Measurements from ENCODE around the gene RGS11. TPM values are rescaled to one million over a fixed set of nuclear protein-coding genes. Genes with fewer than 3 reads are reported as not detected.

Gene RGS11
- total RNA-seq, 1 experiment from 2014 or later: not detected

DNA sequence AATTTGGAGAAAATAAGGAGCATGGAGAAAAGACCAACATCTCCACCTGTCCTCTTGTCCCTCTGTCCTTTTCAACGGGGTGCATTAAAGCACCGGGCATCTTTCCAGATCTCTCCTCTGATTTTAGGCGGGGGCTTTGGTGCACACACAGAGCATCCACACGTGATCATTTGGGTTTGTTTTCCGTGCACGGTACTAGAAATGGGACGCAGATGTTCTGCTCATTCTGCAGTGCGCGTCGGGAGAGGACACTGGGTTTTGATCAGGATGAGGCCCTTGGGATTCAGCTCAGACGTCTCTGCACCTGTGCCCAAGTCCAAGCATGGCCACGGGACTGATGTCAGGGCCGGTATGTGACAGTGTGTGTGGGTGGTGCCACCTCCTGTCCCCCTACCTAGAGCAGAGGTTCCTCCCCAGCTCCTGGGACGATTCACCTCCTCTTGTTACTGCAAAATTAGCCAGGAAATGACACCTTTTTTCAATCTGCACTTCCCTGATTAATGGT is 39.1 kb upstream of the RGS11 start:
- peaks cover 6% of the 10 kb centered on the region for H3K36me3 ChIP-seq (ENCODE audit: insufficient read depth, low read length, poor library complexity, severe bottlenecking)
- ChIA-PET CTCF (interaction anchor here (0.6 kb wide), 1 partner anchor 165 kb away, joined by 5 read pairs; no protein-coding TSS in a partner anchor), POLR2A (ENCODE audit: low non-redundant PET) (no interaction called here)
- no peaks in the 10 kb centered on the region for H3K9me3 ChIP-seq (ENCODE audit: low read depth, low read length, poor library complexity, severe bottlenecking)
- no peaks in the 10 kb centered on the region for H3K27me3 ChIP-seq (replicated peaks; ENCODE audit: insufficient read depth, low read depth, low read length, poor library complexity)
- no peak for TF ChIP-seq EZH2 (IDR thresholded peaks at IDR 0.05; ENCODE audit: borderline replicate concordance, low read depth, low read length, poor library complexity, severe bottlenecking)
- TF ChIP-seq, protein P1, sequence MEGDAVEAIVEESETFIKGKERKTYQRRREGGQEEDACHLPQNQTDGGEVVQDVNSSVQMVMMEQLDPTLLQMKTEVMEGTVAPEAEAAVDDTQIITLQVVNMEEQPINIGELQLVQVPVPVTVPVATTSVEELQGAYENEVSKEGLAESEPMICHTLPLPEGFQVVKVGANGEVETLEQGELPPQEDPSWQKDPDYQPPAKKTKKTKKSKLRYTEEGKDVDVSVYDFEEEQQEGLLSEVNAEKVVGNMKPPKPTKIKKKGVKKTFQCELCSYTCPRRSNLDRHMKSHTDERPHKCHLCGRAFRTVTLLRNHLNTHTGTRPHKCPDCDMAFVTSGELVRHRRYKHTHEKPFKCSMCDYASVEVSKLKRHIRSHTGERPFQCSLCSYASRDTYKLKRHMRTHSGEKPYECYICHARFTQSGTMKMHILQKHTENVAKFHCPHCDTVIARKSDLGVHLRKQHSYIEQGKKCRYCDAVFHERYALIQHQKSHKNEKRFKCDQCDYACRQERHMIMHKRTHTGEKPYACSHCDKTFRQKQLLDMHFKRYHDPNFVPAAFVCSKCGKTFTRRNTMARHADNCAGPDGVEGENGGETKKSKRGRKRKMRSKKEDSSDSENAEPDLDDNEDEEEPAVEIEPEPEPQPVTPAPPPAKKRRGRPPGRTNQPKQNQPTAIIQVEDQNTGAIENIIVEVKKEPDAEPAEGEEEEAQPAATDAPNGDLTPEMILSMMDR (conservative IDR thresholded peaks at IDR 0.05; ENCODE audit: low read depth, low read length): no peak
- no peak for DNase-seq (ENCODE audit: low spot score)
- intact Hi-C loops (cut with micrococcal nuclease; ENCODE audit: unreplicated experiment): no loop called here
- H3K4me3 ChIP-seq (ENCODE audit: low read depth, low read length, poor library complexity, severe bottlenecking): no peak overlapping the region
- no peak overlapping the region for H3K27ac ChIP-seq (ENCODE audit: low read depth, low read length, poor library complexity, severe bottlenecking)
- BruUV-seq (replicated peaks): no TSS peak
- H3K4me1 ChIP-seq (ENCODE audit: insufficient read depth, low read length, poor library complexity, severe bottlenecking): no peaks in the 10 kb centered on the region

DNA sequence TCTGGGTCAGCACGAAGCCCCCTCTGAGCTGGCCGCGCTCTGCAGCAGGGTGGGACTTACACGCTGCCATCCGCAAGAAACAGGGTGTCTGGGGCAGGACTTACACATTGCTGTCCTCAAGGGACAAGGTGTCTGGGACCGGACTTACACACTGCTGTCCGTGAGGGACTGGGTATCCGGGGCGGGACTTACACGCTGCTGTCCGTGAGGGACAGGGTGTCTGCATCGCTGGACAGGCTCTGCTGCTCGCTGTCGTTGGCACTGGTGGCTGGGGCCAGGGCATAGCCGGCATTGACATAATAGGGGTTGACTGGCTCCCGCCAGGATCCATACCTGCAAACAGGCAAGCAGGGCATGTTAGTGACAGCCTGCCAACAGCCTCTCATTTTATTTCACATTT is 38.6 kb upstream of the RGS11 start:
- intact Hi-C loops (cut with micrococcal nuclease; ENCODE audit: unreplicated experiment): no loop called here

DNA sequence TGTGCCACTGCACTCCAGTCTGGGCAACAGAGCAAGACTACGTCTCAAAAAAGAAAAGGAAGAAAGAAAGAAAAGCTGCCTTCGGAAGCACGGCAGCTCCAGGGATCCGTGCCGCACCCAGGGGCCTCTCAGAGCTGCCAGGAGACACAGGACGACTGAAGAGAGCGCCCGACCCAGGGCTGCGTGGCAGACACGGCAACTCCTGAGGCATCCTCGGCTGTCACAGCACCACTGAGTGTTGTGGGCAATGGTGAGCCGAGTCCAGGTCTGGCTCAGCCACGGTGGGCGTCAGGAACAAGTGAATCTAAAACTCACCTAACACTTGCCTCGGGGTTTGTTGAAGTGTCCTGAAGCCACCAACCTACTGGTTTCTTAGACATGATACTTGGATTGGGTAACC is 36.0 kb upstream of the RGS11 start:
- intact Hi-C loops (cut with micrococcal nuclease; ENCODE audit: unreplicated experiment): no loop called here
- CTCF ChIA-PET: interaction anchor here (0.6 kb wide), 1 partner anchor 91 kb away, joined by 4 read pairs; no protein-coding TSS in a partner anchor
- BruUV-seq (replicated peaks): no TSS peak

More for the DNA sequence above, 38.6 kb upstream of the RGS11 start:
- no peaks in the 10 kb centered on the region for H3K4me1 ChIP-seq (ENCODE audit: insufficient read depth, low read length, poor library complexity, severe bottlenecking)
- POLR2A ChIA-PET (ENCODE audit: low non-redundant PET): no interaction called here
- H3K27ac ChIP-seq (ENCODE audit: low read depth, low read length, poor library complexity, severe bottlenecking): no peak overlapping the region
- DNase-seq (ENCODE audit: low spot score): no peak
- H3K36me3 ChIP-seq (ENCODE audit: insufficient read depth, low read length, poor library complexity, severe bottlenecking): peaks cover 6% of the 10 kb centered on the region
- no peaks in the 10 kb centered on the region for H3K27me3 ChIP-seq (replicated peaks; ENCODE audit: insufficient read depth, low read depth, low read length, poor library complexity)
- CTCF ChIA-PET: no interaction called here
- BruUV-seq (replicated peaks): no TSS peak
- TF ChIP-seq EZH2 (IDR thresholded peaks at IDR 0.05; ENCODE audit: borderline replicate concordance, low read depth, low read length, poor library complexity, severe bottlenecking): no peak
- TF ChIP-seq, protein P1 (conservative IDR thresholded peaks at IDR 0.05; ENCODE audit: low read depth, low read length): no peak
- H3K9me3 ChIP-seq (ENCODE audit: low read depth, low read length, poor library complexity, severe bottlenecking): no peaks in the 10 kb centered on the region
- H3K4me3 ChIP-seq (ENCODE audit: low read depth, low read length, poor library complexity, severe bottlenecking): no peak overlapping the region

More for the DNA sequence above, 36.0 kb upstream of the RGS11 start:
- Histone ChIP-seq H3K9me3 (ENCODE audit: low read depth, low read length, poor library complexity, severe bottlenecking) (no peaks in the 10 kb centered on the region), H3K27ac (ENCODE audit: low read depth, low read length, poor library complexity, severe bottlenecking) (no peak overlapping the region), H3K27me3 (replicated peaks; ENCODE audit: insufficient read depth, low read depth, low read length, poor library complexity) (no peaks in the 10 kb centered on the region), H3K4me3 (ENCODE audit: low read depth, low read length, poor library complexity, severe bottlenecking) (no peak overlapping the region), H3K4me1 (ENCODE audit: insufficient read depth, low read length, poor library complexity, severe bottlenecking) (no peaks in the 10 kb centered on the region), H3K36me3 (ENCODE audit: insufficient read depth, low read length, poor library complexity, severe bottlenecking) (peaks cover 16% of the 10 kb centered on the region)
- TF ChIP-seq, protein P1 (conservative IDR thresholded peaks at IDR 0.05; ENCODE audit: low read depth, low read length): no peak
- no peak for TF ChIP-seq EZH2 (IDR thresholded peaks at IDR 0.05; ENCODE audit: borderline replicate concordance, low read depth, low read length, poor library complexity, severe bottlenecking)
- POLR2A ChIA-PET (ENCODE audit: low non-redundant PET): no interaction called here
- DNase-seq (ENCODE audit: low spot score): no peak
